ENCODE data around the gene DDX23. TPM values are rescaled to one million over a fixed set of nuclear protein-coding genes. Genes with fewer than 3 reads are reported as not detected.

Gene DDX23
- total RNA-seq, 5 donors from 2014 or later (not counting 1 experiment from before 2014, with no cell fraction given) = 86.8 to 158 (median 144) TPM

- no peaks in the 10 kb centered on the region for H3K9me3 ChIP-seq
- ChIA-PET POLR2A (no interaction called here), CTCF (no interaction called here)
- no peak overlapping the region for H3K27ac Mint-ChIP-seq
- 92% methylated on average over 4 of the region's 4 CpGs for WGBS (ENCODE audit: insufficient coverage)
- H3K9me3 Mint-ChIP-seq = no peaks in the 10 kb centered on the region
- DNase-seq (no peak), ATAC-seq (replicated peaks in 1 of 4) (no peak)
- H3K36me3 ChIP-seq (ENCODE audit: control insufficient read depth in 2 of 2, extremely low read depth in 1 of 2, insufficient read depth in 1 of 2, low read length in 1 of 2) = no peaks in the 10 kb centered on the region
- no peaks in the 10 kb centered on the region for H3K36me3 Mint-ChIP-seq
- H3K4me1 Mint-ChIP-seq = peaks cover 5 to 10% (median 5%) of the 10 kb centered on the region in 3 donors
- peaks cover 35 to 41% of the 10 kb centered on the region in 2 donors for H3K27me3 Mint-ChIP-seq
- no peak overlapping the region for H3K4me3 Mint-ChIP-seq
- no peak overlapping the region for H3K4me3 ChIP-seq (ENCODE audit: control insufficient read depth in 1 of 2, extremely low read depth in 1 of 2, low read length in 1 of 2)
- peaks cover 0 to 29% of the 10 kb centered on the region in 2 experiments for H3K27me3 ChIP-seq (replicated peaks in 1 of 2; ENCODE audit: control insufficient read depth in 2 of 2, extremely low read depth in 1 of 2, insufficient read depth in 2 of 2, low read length in 1 of 2)
- no peak overlapping the region for H3K27ac ChIP-seq (ENCODE audit: low read length)
- peaks cover 0 to 3% of the 10 kb centered on the region in 2 experiments for H3K4me1 ChIP-seq (ENCODE audit: control insufficient read depth in 1 of 2, extremely low read depth in 1 of 2, insufficient read depth in 2 of 2, low read length in 2 of 2)
Measured at GRCh38 chr12:48783432-48783831, 68.5 kb downstream of the DDX23 start.

- POLR2A ChIA-PET = no interaction called here
- H3K9me3 Mint-ChIP-seq = no peaks in the 10 kb centered on the region
- H3K36me3 ChIP-seq (ENCODE audit: control insufficient read depth in 2 of 2, extremely low read depth in 1 of 2, insufficient read depth in 1 of 2, low read length in 1 of 2) = no peaks in the 10 kb centered on the region
- peaks cover 0 to 3% (median 0%) of the 10 kb centered on the region in 3 donors for H3K4me1 Mint-ChIP-seq
- no peak overlapping the region for H3K27ac Mint-ChIP-seq
- H3K4me3 ChIP-seq (ENCODE audit: control insufficient read depth in 1 of 2, extremely low read depth in 1 of 2, low read length in 1 of 2) = no peak overlapping the region
- peaks cover 27 to 34% of the 10 kb centered on the region in 2 donors for H3K27me3 Mint-ChIP-seq
- ATAC-seq (replicated peaks in 1 of 4) (no peak), DNase-seq (no peak)
- 89% methylated on average over 46 of the region's 63 CpGs for WGBS (ENCODE audit: insufficient coverage)
- H3K4me1 ChIP-seq (ENCODE audit: control insufficient read depth in 1 of 2, extremely low read depth in 1 of 2, insufficient read depth in 2 of 2, low read length in 2 of 2) = no peaks in the 10 kb centered on the region
- no peak overlapping the region for H3K4me3 Mint-ChIP-seq
- no peaks in the 10 kb centered on the region for H3K9me3 ChIP-seq
- no peaks in the 10 kb centered on the region for H3K36me3 Mint-ChIP-seq
- peaks cover 0 to 22% of the 10 kb centered on the region in 2 experiments for H3K27me3 ChIP-seq (replicated peaks in 1 of 2; ENCODE audit: control insufficient read depth in 2 of 2, extremely low read depth in 1 of 2, insufficient read depth in 2 of 2, low read length in 1 of 2)
- CTCF ChIA-PET = interaction anchor here in 1 of 2 donors (0.6 kb wide), 1 partner anchor 19 kb away, joined by 7 read pairs; no protein-coding TSS in a partner anchor
- H3K27ac ChIP-seq (ENCODE audit: low read length) = no peak overlapping the region
Measured at GRCh38 chr12:48782457-48783395, 69.2 kb downstream of the DDX23 start.

GRCh38 chr12:48781750-48782456 is 70.1 kb downstream of the DDX23 start:
- DNase-seq = no peak
- H3K4me3 ChIP-seq (ENCODE audit: control insufficient read depth in 1 of 2, extremely low read depth in 1 of 2, low read length in 1 of 2) = no peak overlapping the region
- WGBS (ENCODE audit: insufficient coverage) = 75% methylated on average over 9 of the region's 9 CpGs
- no peaks in the 10 kb centered on the region for H3K36me3 Mint-ChIP-seq
- peaks cover 0 to 13% of the 10 kb centered on the region in 2 experiments for H3K27me3 ChIP-seq (replicated peaks in 1 of 2; ENCODE audit: control insufficient read depth in 2 of 2, extremely low read depth in 1 of 2, insufficient read depth in 2 of 2, low read length in 1 of 2)
- peaks cover 19 to 27% of the 10 kb centered on the region in 2 donors for H3K27me3 Mint-ChIP-seq
- no peaks in the 10 kb centered on the region for H3K4me1 Mint-ChIP-seq
- H3K27ac Mint-ChIP-seq = no peak overlapping the region
- H3K27ac ChIP-seq (ENCODE audit: low read length) = no peak overlapping the region
- H3K9me3 Mint-ChIP-seq = no peaks in the 10 kb centered on the region
- POLR2A ChIA-PET = no interaction called here
- no peak overlapping the region for H3K4me3 Mint-ChIP-seq
- no peaks in the 10 kb centered on the region for H3K9me3 ChIP-seq
- no peak for ATAC-seq (replicated peaks in 1 of 4)
- CTCF ChIA-PET = interaction anchor here in 1 of 2 donors (0.6 kb wide), 1 partner anchor 19 kb away, joined by 7 read pairs; no protein-coding TSS in a partner anchor
- H3K4me1 ChIP-seq (ENCODE audit: control insufficient read depth in 1 of 2, extremely low read depth in 1 of 2, insufficient read depth in 2 of 2, low read length in 2 of 2) = no peaks in the 10 kb centered on the region
- no peaks in the 10 kb centered on the region for H3K36me3 ChIP-seq (ENCODE audit: control insufficient read depth in 2 of 2, extremely low read depth in 1 of 2, insufficient read depth in 1 of 2, low read length in 1 of 2)

GRCh38 chr12:48780381-48781025 is 71.5 kb downstream of the DDX23 start:
- no peaks in the 10 kb centered on the region for H3K4me1 Mint-ChIP-seq
- Histone ChIP-seq H3K27me3 (replicated peaks in 1 of 2; ENCODE audit: control insufficient read depth in 2 of 2, extremely low read depth in 1 of 2, insufficient read depth in 2 of 2, low read length in 1 of 2) (peaks cover 0 to 6% of the 10 kb centered on the region in 2 experiments), H3K4me3 (ENCODE audit: control insufficient read depth in 1 of 2, extremely low read depth in 1 of 2, low read length in 1 of 2) (no peak overlapping the region), H3K36me3 (ENCODE audit: control insufficient read depth in 2 of 2, extremely low read depth in 1 of 2, insufficient read depth in 1 of 2, low read length in 1 of 2) (no peaks in the 10 kb centered on the region), H3K9me3 (no peaks in the 10 kb centered on the region), H3K4me1 (ENCODE audit: control insufficient read depth in 1 of 2, extremely low read depth in 1 of 2, insufficient read depth in 2 of 2, low read length in 2 of 2) (no peaks in the 10 kb centered on the region), H3K27ac (ENCODE audit: low read length) (no peak overlapping the region)
- H3K4me3 Mint-ChIP-seq = no peak overlapping the region
- CTCF ChIA-PET = interaction anchor here in 1 of 2 donors (0.7 kb wide), 1 partner anchor 25 kb away, joined by 3 read pairs; no protein-coding TSS in a partner anchor
- no peak overlapping the region for H3K27ac Mint-ChIP-seq
- ATAC-seq (replicated peaks in 1 of 4) (no peak), DNase-seq (no peak)
- no peaks in the 10 kb centered on the region for H3K9me3 Mint-ChIP-seq
- WGBS (ENCODE audit: insufficient coverage) = 77% methylated on average over 8 of the region's 11 CpGs
- H3K27me3 Mint-ChIP-seq = peaks cover 6 to 13% of the 10 kb centered on the region in 2 donors
- POLR2A ChIA-PET = no interaction called here
- H3K36me3 Mint-ChIP-seq = no peaks in the 10 kb centered on the region

- Mint-ChIP-seq H3K4me3 (no peak overlapping the region), H3K36me3 (no peaks in the 10 kb centered on the region), H3K27ac (no peak overlapping the region), H3K9me3 (no peaks in the 10 kb centered on the region), H3K27me3 (peaks cover 1 to 13% of the 10 kb centered on the region in 2 donors), H3K4me1 (no peaks in the 10 kb centered on the region)
- WGBS (ENCODE audit: insufficient coverage) = no CpG with 5 or more reads among the region's 3 CpGs
- ATAC-seq (replicated peaks in 1 of 4) (no peak), DNase-seq (no peak)
- CTCF ChIA-PET = interaction anchor here in 1 of 2 donors (0.7 kb wide), 1 partner anchor 24 kb away, joined by 3 read pairs; no protein-coding TSS in a partner anchor
- Histone ChIP-seq H3K4me1 (ENCODE audit: control insufficient read depth in 1 of 2, extremely low read depth in 1 of 2, insufficient read depth in 2 of 2, low read length in 2 of 2) (no peaks in the 10 kb centered on the region), H3K27me3 (replicated peaks in 1 of 2; ENCODE audit: control insufficient read depth in 2 of 2, extremely low read depth in 1 of 2, insufficient read depth in 2 of 2, low read length in 1 of 2) (peaks cover 0 to 6% of the 10 kb centered on the region in 2 experiments), H3K9me3 (no peaks in the 10 kb centered on the region), H3K4me3 (ENCODE audit: control insufficient read depth in 1 of 2, extremely low read depth in 1 of 2, low read length in 1 of 2) (no peak overlapping the region), H3K27ac (ENCODE audit: low read length) (no peak overlapping the region), H3K36me3 (ENCODE audit: control insufficient read depth in 2 of 2, extremely low read depth in 1 of 2, insufficient read depth in 1 of 2, low read length in 1 of 2) (no peaks in the 10 kb centered on the region)
- POLR2A ChIA-PET = no interaction called here
Measured at GRCh38 chr12:48779869-48780268, 72.1 kb downstream of the DDX23 start.

Data from T-cell (primary cell).